AG20443 (cell line): ENCODE data around the gene BAAT.
"Not testable (repeated sequence)": the region's sequence is repeated elsewhere in the genome, so short reads cannot be mapped to it uniquely, and the experiment has no call there.

Experiments used
- DNase-seq: peaks from one replicate; pipeline ENCODE4 v3.0.0; 2012; ENCODE audit warnings: low spot score, mixed read lengths

Gene BAAT

DNA sequence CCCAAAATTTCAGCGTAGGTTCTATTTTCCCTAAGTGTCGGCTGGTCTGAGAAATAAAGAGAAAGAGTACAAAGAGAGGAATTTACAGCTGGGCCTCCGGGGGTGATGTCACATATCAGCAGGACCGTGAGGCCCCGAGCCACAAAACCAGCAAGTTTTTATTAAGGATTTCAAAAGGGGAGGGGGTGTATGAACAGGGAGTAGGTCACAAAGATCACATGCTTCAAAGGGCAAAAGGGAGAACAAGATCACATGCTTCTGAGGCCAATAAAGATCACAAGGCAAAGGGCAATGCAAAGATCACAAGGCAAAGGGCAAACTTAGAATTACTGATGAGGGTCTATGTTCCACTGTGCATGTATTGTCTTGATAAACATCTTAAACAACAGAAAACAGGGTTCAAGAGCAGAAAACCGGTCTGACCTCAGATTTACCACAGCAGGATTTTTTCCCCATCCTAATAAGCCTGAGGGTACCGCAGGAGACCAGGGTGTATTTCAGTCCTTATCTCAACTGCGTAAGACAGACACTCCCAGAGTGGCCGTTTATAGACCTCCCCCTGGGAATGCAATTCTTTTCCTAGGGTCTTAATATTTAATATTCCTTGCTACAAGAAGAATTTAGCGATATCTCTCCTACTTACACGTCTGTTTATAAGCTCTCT, at the start of gene BAAT:
BAAT (minus strand) TSS at position 134 of the 664 bp plus-strand sequence. CDS start 13,602 bp downstream, outside the sequence.
- not testable (repeated sequence) for DNase-seq

DNA sequence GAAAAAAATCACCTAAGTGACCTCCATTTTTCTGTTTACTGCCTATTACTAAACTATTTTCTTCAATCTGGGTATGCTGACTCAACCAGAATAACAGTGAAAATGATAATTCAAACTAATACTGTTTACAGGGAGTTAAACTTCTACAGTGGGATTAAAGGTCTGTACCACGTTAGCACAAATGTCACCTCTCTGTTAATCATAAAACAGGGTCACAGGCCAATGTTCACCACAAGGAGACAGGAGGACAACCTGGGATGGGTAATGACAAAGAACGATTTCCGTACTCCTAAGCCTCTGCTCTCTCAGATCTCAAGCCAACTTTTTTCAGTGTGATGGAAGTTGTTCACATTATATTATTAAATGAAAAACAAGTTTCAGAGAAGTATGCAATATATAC, 48.4 kb upstream of the BAAT start:
- DNase-seq: no peak

DNA sequence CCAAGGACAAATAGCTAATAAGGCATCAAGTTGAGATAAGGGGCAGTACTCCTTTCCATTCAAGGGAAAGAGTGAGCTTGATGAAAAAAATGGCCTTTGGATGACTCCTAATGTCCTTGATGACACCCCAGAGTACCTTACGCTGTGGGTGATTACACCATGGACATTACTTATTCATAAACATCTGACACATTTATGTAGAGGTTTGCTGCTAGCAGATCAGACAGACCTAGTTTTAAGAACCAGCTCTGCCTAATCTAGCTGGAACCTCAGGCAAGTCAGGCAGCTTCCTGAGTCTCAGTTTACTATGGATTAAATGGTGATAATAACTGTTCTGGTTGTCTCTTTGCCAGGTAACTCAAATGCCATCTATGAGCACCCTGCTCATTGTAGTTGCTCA, 47.9 kb upstream of the BAAT start:
- no peak for DNase-seq

DNA sequence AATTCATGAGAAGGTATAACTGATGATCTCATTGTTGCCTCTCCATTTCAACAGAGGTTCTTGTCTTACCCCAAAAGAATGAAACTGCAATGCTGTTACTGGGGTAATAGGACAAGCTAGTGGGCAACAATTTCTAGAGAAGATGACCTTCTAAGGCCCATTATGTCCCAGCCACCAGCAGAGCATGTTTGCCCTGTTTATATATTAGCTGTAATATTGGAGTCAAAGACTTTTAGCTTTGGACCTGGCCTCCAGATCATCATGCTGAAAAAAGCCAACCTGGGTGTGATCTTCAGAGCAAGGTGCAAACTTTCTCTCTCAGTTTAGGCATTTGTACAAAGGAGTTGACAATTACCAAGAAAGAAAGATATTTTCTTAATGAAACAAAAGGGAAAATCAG, 47.4 kb upstream of the BAAT start:
- no peak for DNase-seq

GRCh38 chr9:101429736-101430135, 44.9 kb upstream of the BAAT start:
- DNase-seq: no peak

GRCh38 chr9:101428909-101429308, 44.1 kb upstream of the BAAT start:
- DNase-seq: no peak

DNA sequence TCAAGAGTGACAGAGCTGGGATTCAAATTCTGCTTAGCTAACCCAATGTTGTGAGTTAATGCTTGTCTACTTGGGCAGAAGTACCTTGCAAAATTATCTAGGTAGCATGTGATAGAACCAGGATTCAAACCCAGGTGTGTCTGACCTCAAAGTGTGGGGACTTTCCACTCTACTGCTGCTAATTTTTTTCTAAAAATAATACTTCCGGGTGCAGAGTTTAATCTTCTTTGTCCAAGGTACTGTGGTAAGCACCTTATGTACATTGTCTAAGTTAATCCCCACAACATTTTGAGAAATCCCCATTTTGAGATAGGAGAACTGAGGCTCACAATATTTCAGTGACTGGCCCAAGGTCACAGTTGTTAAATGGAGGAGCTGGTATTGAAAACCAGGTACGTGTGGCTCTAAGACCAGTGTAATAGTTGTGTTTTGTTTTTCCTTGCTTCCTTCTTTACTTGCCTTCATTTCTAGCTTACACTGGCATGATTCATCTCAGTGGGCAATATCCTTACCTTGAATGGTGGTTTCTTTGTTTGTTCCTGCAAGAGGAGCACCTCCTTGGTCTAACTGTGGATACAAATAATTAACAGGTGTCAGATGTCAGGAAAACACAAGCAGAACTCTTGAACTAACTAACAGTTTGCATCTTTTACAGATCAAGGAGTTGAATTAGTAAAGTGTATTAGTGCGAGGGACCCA, 43.3 kb upstream of the BAAT start:
- no peak for DNase-seq

DNA sequence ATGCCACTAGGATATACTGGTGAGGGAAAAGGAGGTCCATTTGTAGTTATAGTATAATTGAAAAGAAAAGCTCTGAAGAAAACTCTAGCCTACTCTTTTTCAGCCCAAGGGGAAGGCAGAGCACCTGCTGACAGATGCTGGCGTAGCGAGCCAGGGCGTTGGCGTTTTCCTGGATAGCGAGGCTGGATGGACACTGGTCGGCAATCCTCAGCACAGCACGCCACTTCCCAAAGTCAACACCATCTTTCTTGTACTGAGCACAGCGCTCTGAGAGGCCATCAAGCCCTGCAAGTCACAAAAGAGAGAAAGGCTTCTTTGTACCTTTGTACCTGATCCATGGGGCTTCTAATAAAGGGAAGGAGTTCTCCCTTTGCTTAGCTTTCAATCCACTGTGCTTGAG, 42.6 kb upstream of the BAAT start:
- no peak for DNase-seq

DNA sequence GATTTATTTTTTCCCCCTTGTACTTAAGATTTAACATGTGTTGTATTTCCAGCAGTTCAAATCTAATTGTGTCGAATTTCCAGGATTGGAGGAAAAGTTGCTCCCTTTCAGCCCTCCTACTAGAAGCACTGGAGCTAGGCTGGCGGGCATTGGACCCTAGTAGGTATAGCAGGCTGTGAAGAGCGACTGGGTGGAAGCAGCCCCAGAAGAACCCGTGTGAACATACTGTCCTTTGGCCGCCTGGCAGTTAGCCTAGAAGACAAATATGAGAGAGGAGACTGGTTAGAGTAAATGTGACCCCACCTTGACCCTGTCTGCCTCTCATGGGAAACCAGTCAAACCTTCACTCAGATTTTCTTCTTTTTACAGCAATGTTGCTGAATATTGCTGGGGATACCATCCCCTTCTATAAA, 36.9 kb upstream of the BAAT start:
- DNase-seq: no peak

GRCh38 chr9:101419863-101420262, 35.1 kb upstream of the BAAT start:
- no peak for DNase-seq

- DNase-seq: no peak
Measured at GRCh38 chr9:101418518-101419430, 34.0 kb upstream of the BAAT start.

- no peak for DNase-seq
Measured at GRCh38 chr9:101417977-101418376, 33.2 kb upstream of the BAAT start.

GRCh38 chr9:101417389-101417788, 32.6 kb upstream of the BAAT start:
- no peak for DNase-seq

DNA sequence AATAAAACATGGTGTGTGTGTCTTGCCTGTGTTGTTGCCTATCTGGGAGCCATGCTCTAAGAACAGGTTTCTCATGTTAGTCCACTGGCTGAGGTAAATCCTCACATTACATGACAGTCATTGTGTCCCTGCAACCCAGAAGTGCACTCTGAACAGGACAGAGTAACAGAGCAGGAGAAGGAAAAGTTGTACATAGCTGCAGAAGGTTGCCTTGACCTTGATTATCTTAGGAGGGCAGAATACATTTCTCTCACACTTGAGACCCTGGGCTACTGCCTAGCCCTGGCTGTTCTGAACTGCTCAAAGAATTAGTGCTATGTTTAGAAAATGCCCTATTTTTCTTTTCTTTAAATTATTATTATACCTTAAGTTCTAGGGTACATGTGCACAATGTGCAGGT, 30.8 kb upstream of the BAAT start:
- no peak for DNase-seq

DNA sequence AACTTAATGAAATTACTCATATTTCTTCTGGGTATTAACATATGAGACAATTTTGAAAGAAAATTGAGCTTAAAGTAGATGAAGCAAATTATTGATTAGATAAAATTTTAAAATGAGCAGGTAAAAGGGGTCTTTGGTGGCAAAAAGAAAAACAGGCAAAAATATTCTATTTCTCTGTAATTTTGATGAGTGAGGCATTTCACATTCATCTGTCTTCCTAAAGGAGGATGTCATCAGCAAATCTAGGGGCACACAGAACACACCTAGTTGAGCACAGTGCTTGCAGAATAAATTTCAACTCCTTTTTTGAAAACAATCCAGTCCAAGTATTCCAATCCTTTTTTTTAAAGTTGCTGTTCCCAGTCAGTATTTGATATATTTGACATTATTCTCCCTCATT, 30.0 kb upstream of the BAAT start:
- DNase-seq: no peak

- no peak for DNase-seq
Measured at GRCh38 chr9:101409079-101409477, 24.3 kb upstream of the BAAT start.

- DNase-seq: no peak
Measured at GRCh38 chr9:101408374-101409078, 23.7 kb upstream of the BAAT start.

- no peak for DNase-seq
Measured at GRCh38 chr9:101403516-101404285, 18.9 kb upstream of the BAAT start.

- no peak for DNase-seq
Measured at GRCh38 chr9:101400120-101400519, 15.3 kb upstream of the BAAT start.

DNA sequence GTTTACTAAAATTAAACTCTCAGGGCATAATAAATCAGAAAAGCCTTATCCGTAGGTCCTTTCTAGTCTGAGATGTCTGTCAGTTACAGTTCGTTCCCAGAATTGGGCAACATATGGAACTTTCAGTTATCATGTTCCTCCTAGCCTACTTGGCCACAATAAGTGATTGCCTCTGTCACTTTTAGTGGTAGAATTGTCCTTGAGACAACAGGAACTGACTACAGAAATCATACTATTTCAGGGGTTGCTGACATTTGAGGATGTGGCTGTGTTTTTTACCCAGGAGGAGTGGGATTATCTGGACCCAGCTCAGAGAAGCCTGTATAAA, 14.8 kb upstream of the BAAT start:
- DNase-seq: no peak

- no peak for DNase-seq
Measured at GRCh38 chr9:101398930-101399642, 14.3 kb upstream of the BAAT start.
